ENCODE data around the gene STAT6.

Gene STAT6

DNA sequence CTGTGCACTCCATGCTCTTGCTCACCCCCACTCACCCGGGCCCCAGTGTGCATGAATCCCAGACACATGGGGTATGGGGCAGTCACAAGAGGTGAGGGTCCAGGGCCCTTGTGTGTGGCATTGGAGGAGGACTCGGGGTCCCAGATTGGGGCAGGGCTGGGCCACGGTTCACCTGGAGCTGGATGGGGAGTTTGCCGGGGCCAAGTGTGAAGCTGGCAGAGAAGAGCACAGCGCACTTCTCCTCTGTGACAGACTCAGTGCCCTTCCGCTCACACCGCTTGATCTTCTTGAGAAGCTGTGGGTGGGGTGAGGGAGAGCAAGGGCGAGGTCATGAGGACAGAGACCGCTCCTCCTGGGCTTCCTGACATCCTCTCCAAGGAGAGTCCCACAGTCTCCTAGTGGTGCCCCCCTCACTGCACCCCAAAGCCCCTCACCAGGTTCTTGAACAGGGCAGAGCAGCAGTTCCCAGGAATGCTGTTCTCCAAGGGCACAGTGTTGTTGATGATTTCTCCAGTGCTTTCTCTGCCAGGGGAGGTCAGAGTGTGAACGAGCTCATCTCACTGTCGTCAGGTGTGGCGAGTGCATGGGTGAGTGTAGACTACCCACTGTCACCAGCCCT is 6.8 kb downstream of the STAT6 start:
- H3K4me1 ChIP-seq (ENCODE audit: control insufficient read depth, low read depth, low read length), result peaks cover 2% of the 10 kb centered on the region
- H3K27me3 ChIP-seq (ENCODE audit: control insufficient read depth, insufficient read depth, low read length), result no peaks in the 10 kb centered on the region
- no peaks in the 10 kb centered on the region for H3K9me3 ChIP-seq (ENCODE audit: control insufficient read depth, low read depth, low read length)
- no peak overlapping the region for H3K4me3 ChIP-seq (ENCODE audit: low read length)
- peaks cover 18% of the 10 kb centered on the region for H3K36me3 ChIP-seq (ENCODE audit: control insufficient read depth, low read depth, low read length)
- H3K9ac ChIP-seq (ENCODE audit: low read length), result no peak overlapping the region
- H3K27ac ChIP-seq (ENCODE audit: low read length), result no peak overlapping the region

DNA sequence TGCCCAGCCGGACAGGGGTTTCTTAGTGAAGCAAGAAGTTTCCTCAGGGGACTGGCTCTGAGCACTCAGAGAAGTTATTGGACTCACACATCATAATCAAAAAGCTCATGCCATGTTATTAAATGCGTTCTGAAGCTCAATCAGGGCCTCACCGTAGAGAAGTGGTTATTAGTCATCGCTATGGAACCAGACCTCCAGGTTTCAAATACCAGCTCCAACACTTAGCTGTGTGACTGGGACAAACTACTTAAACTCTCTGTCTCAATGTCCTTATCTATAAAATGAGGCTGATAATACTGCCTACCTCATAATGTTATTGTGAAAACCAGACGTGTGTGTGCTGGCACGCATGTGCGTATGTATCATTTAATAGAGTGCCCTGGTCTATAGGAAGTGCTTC is 7.3 kb downstream of the STAT6 start:
- H3K27ac ChIP-seq (ENCODE audit: low read length), result no peak overlapping the region
- H3K36me3 ChIP-seq (ENCODE audit: control insufficient read depth, low read depth, low read length), result peaks cover 18% of the 10 kb centered on the region
- H3K9ac ChIP-seq (ENCODE audit: low read length), result no peak overlapping the region
- no peaks in the 10 kb centered on the region for H3K27me3 ChIP-seq (ENCODE audit: control insufficient read depth, insufficient read depth, low read length)
- no peaks in the 10 kb centered on the region for H3K4me1 ChIP-seq (ENCODE audit: control insufficient read depth, low read depth, low read length)
- no peaks in the 10 kb centered on the region for H3K9me3 ChIP-seq (ENCODE audit: control insufficient read depth, low read depth, low read length)
- no peak overlapping the region for H3K4me3 ChIP-seq (ENCODE audit: low read length)

DNA sequence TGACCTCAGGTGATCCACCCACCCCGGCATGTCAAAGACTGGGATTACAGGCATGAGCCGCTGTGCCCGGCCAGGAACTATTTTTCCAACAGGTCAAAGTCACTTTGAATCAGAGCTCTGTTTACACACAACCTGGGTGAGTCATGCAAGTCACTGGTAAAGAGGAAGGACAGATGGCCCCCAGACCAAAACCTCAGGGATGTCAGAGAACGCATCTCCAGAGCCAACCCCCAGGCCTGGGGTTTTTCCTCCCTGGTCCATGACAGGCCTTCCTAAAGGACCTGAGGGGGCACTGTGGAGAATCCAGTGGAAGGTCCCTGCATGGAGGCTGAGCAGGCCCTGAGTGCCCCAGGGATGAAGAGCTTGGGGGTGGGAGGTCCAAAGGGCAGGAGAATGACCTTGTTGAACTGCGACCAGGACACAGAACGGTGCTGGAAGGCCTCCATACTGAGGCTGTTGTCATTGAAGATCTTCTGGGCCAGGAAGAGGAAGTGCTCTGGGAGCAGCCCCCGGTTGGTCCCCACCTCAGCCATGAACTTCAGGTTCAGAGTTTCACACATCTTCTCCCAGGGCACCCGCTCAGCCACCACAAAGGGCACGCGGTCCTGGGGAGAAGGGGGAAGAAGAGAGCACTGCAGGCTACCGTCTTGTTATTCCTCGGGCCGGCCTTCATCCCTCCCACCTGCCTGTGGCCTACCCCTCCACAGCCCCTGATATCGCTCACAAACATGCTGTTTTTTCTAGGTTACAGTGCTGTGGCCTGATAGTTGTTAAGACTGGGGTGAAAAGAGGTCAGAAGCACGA is 9.1 kb downstream of the STAT6 start:
- no peak overlapping the region for H3K4me3 ChIP-seq (ENCODE audit: low read length)
- H3K27me3 ChIP-seq (ENCODE audit: control insufficient read depth, insufficient read depth, low read length), result no peaks in the 10 kb centered on the region
- H3K4me1 ChIP-seq (ENCODE audit: control insufficient read depth, low read depth, low read length), result no peaks in the 10 kb centered on the region
- peaks cover 16% of the 10 kb centered on the region for H3K36me3 ChIP-seq (ENCODE audit: control insufficient read depth, low read depth, low read length)
- H3K9ac ChIP-seq (ENCODE audit: low read length), result peak overlapping the region; percentile 24
- H3K27ac ChIP-seq (ENCODE audit: low read length), result peak overlapping the region; percentile 59
- no peaks in the 10 kb centered on the region for H3K9me3 ChIP-seq (ENCODE audit: control insufficient read depth, low read depth, low read length)

DNA sequence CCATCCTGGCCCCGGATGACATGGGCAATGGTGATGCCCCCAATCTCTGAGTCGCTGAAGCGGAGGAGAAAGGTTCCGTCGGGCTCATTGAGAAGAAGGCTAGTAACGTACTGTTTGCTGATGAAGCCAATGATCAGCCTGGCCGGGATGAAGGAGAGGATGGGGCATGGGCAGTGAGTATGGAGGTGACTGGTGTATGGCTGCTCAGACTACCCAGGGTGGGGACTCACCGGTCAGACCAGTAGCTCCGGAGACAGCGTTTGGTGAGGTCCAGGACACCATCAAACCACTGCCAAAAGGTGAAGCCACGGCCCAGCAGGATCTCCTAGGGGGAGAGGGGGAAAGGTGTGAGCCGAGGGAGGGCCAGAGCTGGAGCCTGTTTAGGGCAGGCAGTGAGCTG is 11.4 kb downstream of the STAT6 start:
- Histone ChIP-seq H3K27ac (ENCODE audit: low read length) (no peak overlapping the region), H3K4me1 (ENCODE audit: control insufficient read depth, low read depth, low read length) (peaks cover 2% of the 10 kb centered on the region), H3K9ac (ENCODE audit: low read length) (no peak overlapping the region), H3K4me3 (ENCODE audit: low read length) (no peak overlapping the region), H3K27me3 (ENCODE audit: control insufficient read depth, insufficient read depth, low read length) (no peaks in the 10 kb centered on the region), H3K36me3 (ENCODE audit: control insufficient read depth, low read depth, low read length) (peaks cover 17% of the 10 kb centered on the region), H3K9me3 (ENCODE audit: control insufficient read depth, low read depth, low read length) (no peaks in the 10 kb centered on the region)

DNA sequence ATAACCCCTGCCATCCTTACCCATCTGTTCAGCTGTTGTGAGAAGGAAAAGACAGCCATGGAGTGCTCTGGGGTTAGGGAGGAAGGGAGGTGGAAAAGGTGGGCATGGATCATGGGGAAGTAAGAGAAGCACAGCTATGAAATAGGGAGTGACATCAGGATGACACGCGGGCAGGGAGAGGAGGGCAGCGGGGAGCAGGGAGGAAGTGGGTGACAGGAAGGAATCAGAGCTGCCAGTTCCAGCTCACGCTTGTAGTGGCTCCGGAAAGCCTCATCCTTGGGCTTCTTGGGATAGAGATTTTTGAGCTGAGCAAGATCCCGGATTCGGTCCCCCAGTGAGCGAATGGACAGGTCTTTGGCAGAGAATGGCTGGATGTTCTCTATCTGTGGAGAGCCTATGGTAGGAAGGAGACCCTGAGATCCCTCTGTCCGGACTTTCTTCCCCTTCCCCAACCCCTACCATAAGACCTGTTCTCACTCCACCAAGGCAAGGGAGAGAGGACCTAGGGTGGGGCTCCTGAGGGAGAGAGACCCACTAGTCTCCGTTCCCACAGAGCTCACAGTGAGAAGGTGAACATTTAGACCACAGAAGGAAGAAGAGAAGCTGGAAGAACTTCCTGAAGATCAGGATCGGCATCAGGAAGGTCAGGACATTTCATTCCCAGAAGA is 12.0 kb downstream of the STAT6 start:
- Histone ChIP-seq H3K27me3 (ENCODE audit: control insufficient read depth, insufficient read depth, low read length) (no peaks in the 10 kb centered on the region), H3K9ac (ENCODE audit: low read length) (no peak overlapping the region), H3K4me3 (ENCODE audit: low read length) (no peak overlapping the region), H3K27ac (ENCODE audit: low read length) (no peak overlapping the region), H3K36me3 (ENCODE audit: control insufficient read depth, low read depth, low read length) (peaks cover 21% of the 10 kb centered on the region), H3K9me3 (ENCODE audit: control insufficient read depth, low read depth, low read length) (no peaks in the 10 kb centered on the region), H3K4me1 (ENCODE audit: control insufficient read depth, low read depth, low read length) (peaks cover 8% of the 10 kb centered on the region)

DNA sequence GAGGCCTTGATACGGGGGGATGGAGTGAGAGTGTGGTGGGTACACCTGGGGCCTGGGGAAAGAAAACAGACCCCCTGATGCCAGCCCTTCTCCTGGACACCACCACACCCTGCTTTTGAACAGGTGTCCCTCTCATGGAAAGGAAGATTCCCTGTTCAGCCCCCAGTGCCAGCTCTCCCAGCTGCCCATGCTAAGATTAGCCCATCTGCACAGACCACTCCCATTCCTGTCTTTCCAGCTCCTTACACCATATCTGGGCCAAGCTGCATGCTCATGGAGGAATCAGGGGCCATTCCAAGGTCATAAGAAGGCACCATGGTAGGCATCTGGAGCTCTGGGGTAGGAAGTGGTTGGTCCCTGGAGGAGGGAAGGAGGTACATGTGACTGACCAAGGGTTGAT is 12.6 kb downstream of the STAT6 start:
- H3K9ac ChIP-seq (ENCODE audit: low read length), result no peak overlapping the region
- no peaks in the 10 kb centered on the region for H3K9me3 ChIP-seq (ENCODE audit: control insufficient read depth, low read depth, low read length)
- no peak overlapping the region for H3K4me3 ChIP-seq (ENCODE audit: low read length)
- no peaks in the 10 kb centered on the region for H3K27me3 ChIP-seq (ENCODE audit: control insufficient read depth, insufficient read depth, low read length)
- H3K36me3 ChIP-seq (ENCODE audit: control insufficient read depth, low read depth, low read length), result peaks cover 18% of the 10 kb centered on the region
- peaks cover 12% of the 10 kb centered on the region for H3K4me1 ChIP-seq (ENCODE audit: control insufficient read depth, low read depth, low read length)
- H3K27ac ChIP-seq (ENCODE audit: low read length), result no peak overlapping the region

DNA sequence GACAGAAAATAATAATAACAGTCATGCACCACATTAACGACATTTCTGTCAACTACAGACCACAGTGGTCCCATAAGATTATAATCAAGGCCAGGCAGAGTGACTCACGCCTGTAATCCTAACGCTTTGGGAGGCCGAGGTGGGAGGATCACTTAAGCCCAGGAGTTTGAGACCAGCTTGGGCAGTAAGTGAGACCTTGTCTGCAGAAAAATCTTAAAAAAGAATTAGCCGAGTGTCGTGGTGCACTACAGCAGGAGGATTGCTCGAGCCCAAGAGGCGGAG is 13.7 kb downstream of the STAT6 start:
- no peaks in the 10 kb centered on the region for H3K9me3 ChIP-seq (ENCODE audit: control insufficient read depth, low read depth, low read length)
- no peak overlapping the region for H3K9ac ChIP-seq (ENCODE audit: low read length)
- peaks cover 14% of the 10 kb centered on the region for H3K4me1 ChIP-seq (ENCODE audit: control insufficient read depth, low read depth, low read length)
- H3K4me3 ChIP-seq (ENCODE audit: low read length), result no peak overlapping the region
- H3K36me3 ChIP-seq (ENCODE audit: control insufficient read depth, low read depth, low read length), result peaks cover 23% of the 10 kb centered on the region
- H3K27ac ChIP-seq (ENCODE audit: low read length), result no peak overlapping the region
- H3K27me3 ChIP-seq (ENCODE audit: control insufficient read depth, insufficient read depth, low read length), result no peaks in the 10 kb centered on the region

DNA sequence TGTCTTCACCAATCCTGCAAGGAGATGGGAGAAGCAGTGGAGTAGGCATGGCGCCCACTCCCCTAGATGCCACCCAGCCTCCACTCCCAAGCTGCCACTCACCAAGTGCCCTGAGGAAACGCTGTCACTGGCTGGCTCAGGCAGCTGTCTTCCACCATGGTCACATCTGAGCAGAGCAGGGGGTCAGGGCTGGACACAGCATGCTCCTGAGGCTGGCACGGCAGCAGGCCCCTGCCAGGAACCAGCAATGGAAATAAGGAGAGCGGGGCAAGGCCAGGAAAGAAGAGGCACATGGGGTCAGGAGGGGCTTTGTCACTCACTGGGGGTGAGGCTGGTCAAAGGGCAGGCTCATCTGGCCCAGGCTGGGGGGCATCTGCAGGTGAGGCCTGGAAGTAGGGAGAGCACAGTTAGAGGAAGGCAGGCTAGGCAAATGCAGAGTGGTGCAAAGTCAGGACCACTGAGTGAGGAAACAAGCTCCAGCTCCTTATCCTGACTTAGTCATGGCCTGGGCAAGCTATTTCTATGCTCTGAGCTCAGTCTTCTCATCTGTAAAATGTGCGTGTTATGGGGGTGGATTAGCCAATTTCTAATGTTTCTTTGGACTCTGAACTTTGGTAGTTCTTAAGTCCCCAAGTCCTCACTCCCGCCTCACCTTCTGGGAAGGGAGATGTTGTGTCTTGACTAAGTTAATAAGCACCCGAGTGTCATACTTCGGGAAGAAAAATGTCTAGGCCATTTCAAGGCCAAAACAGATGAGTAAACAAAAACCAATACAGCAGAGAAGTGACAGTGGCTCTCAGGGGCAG is 14.2 kb downstream of the STAT6 start:
- no peak overlapping the region for H3K9ac ChIP-seq (ENCODE audit: low read length)
- H3K9me3 ChIP-seq (ENCODE audit: control insufficient read depth, low read depth, low read length), result no peaks in the 10 kb centered on the region
- no peaks in the 10 kb centered on the region for H3K27me3 ChIP-seq (ENCODE audit: control insufficient read depth, insufficient read depth, low read length)
- H3K4me3 ChIP-seq (ENCODE audit: low read length), result no peak overlapping the region
- peaks cover 28% of the 10 kb centered on the region for H3K36me3 ChIP-seq (ENCODE audit: control insufficient read depth, low read depth, low read length)
- H3K27ac ChIP-seq (ENCODE audit: low read length), result no peak overlapping the region
- H3K4me1 ChIP-seq (ENCODE audit: control insufficient read depth, low read depth, low read length), result peaks cover 14% of the 10 kb centered on the region

DNA sequence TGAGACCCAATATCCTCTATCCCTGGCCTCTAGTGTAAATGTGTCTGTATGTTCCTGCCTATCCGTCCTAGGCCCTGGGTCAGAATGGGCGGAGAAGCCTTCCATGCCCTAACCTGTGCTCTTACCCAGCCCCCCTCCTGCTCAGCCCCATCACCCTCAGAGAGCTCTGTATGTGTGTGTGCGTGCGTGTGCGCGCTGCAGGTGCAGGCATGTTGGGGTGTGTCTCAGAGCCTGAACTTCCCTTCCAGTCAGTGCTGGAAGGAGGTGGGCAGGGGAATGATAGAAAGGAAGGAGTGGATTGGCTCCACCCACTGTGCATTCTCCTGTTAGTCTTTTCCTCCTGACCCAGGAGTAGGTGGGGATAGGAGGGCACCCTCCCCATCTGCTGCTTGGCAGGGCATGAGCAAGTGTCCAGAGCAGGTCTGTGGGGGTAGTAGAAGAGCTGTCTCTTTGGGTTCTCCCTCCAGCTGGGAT is 15.0 kb downstream of the STAT6 start:
- Histone ChIP-seq H3K4me1 (ENCODE audit: control insufficient read depth, low read depth, low read length) (peaks cover 14% of the 10 kb centered on the region), H3K27ac (ENCODE audit: low read length) (no peak overlapping the region), H3K36me3 (ENCODE audit: control insufficient read depth, low read depth, low read length) (peaks cover 34% of the 10 kb centered on the region), H3K9me3 (ENCODE audit: control insufficient read depth, low read depth, low read length) (no peaks in the 10 kb centered on the region), H3K4me3 (ENCODE audit: low read length) (no peak overlapping the region), H3K9ac (ENCODE audit: low read length) (no peak overlapping the region), H3K27me3 (ENCODE audit: control insufficient read depth, insufficient read depth, low read length) (no peaks in the 10 kb centered on the region)

DNA sequence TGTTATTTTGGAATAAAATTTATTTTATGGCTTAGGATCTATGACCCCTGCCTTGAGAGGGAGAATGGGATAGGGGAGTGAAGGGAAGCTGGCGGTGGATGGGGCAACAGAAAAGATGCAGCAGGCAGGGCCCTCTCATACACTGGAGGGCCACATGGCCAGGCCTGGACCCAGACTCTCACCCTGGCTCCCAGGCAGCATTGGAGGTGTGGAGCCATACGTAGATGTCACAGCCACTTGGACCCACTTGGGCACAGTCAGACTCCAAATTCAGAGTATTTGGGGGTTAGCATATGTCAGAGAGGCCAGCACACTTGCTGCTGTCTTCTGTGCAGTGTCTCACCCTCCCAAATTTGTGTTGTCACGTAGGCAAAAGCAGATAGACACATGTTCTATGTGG is 15.7 kb downstream of the STAT6 start:
- H3K27me3 ChIP-seq (ENCODE audit: control insufficient read depth, insufficient read depth, low read length), result no peaks in the 10 kb centered on the region
- H3K9ac ChIP-seq (ENCODE audit: low read length), result no peak overlapping the region
- no peak overlapping the region for H3K27ac ChIP-seq (ENCODE audit: low read length)
- H3K4me1 ChIP-seq (ENCODE audit: control insufficient read depth, low read depth, low read length), result peaks cover 14% of the 10 kb centered on the region
- H3K36me3 ChIP-seq (ENCODE audit: control insufficient read depth, low read depth, low read length), result peaks cover 35% of the 10 kb centered on the region
- H3K9me3 ChIP-seq (ENCODE audit: control insufficient read depth, low read depth, low read length), result no peaks in the 10 kb centered on the region
- no peak overlapping the region for H3K4me3 ChIP-seq (ENCODE audit: low read length)
